NCI-H510A (cell line): ENCODE results near the gene RNU1-1.
"Not testable (repeated sequence)": the region's sequence is repeated elsewhere in the genome, so short reads cannot be mapped to it uniquely, and the experiment has no call there.

Experiments
- DNase-seq: peaks from one replicate; lab custom pipeline; 2025; lab: John Stamatoyannopoulos, UW

The RNU1-1 gene

GRCh38 chr1:16514107-16515055 is at the start of gene RNU1-1:
RNU1-1 (minus strand) TSS chr1:16514285.
- peak; percentile 74 for DNase-seq

- not testable (repeated sequence) for DNase-seq
Observed at GRCh38 chr1:16561035-16561434, 47.0 kb upstream of the RNU1-1 start.

GRCh38 chr1:16560498-16560897 is 46.4 kb upstream of the RNU1-1 start:
- DNase-seq = not testable (repeated sequence)

GRCh38 chr1:16559688-16560087 is 45.6 kb upstream of the RNU1-1 start:
- DNase-seq = not testable (repeated sequence)

GRCh38 chr1:16557034-16557433 is 42.9 kb upstream of the RNU1-1 start:
- DNase-seq = not testable (repeated sequence)

- not testable (repeated sequence) for DNase-seq
Observed at GRCh38 chr1:16553244-16553643, 39.2 kb upstream of the RNU1-1 start.

GRCh38 chr1:16550212-16550918 is 36.3 kb upstream of the RNU1-1 start:
- not testable (repeated sequence) for DNase-seq

GRCh38 chr1:16549545-16549944 is 35.5 kb upstream of the RNU1-1 start:
- DNase-seq = not testable (repeated sequence)

- DNase-seq = not testable (repeated sequence)
Observed at GRCh38 chr1:16547502-16548241, 33.6 kb upstream of the RNU1-1 start.

GRCh38 chr1:16545682-16546095 is 31.6 kb upstream of the RNU1-1 start:
- not testable (repeated sequence) for DNase-seq

GRCh38 chr1:16540421-16540893 is 26.4 kb upstream of the RNU1-1 start:
- not testable (repeated sequence) for DNase-seq

GRCh38 chr1:16537528-16537927 is 23.4 kb upstream of the RNU1-1 start:
- DNase-seq = not testable (repeated sequence)

- not testable (repeated sequence) for DNase-seq
Observed at GRCh38 chr1:16536796-16537195, 22.7 kb upstream of the RNU1-1 start.

GRCh38 chr1:16535898-16536297 is 21.8 kb upstream of the RNU1-1 start:
- not testable (repeated sequence) for DNase-seq

GRCh38 chr1:16535487-16535886 is 21.4 kb upstream of the RNU1-1 start:
- DNase-seq = not testable (repeated sequence)

- DNase-seq = not testable (repeated sequence)
Observed at GRCh38 chr1:16534829-16535456, 20.9 kb upstream of the RNU1-1 start.

- not testable (repeated sequence) for DNase-seq
Observed at GRCh38 chr1:16534239-16534828, 20.2 kb upstream of the RNU1-1 start.

- not testable (repeated sequence) for DNase-seq
Observed at GRCh38 chr1:16532235-16532991, 18.3 kb upstream of the RNU1-1 start.

- DNase-seq = not testable (repeated sequence)
Observed at GRCh38 chr1:16528338-16528737, 14.3 kb upstream of the RNU1-1 start.

- DNase-seq = not testable (repeated sequence)
Observed at GRCh38 chr1:16525769-16526168, 11.7 kb upstream of the RNU1-1 start.
